Trophoblast cell (in vitro differentiated cells and primary cell): ENCODE results near the gene ARHGEF40.

Source experiments
- DNase-seq, 2 donors: peaks; one replicate each; pipeline ENCODE4 v3.0.0-alpha.2; 2016
- H2AFZ ChIP-seq: 2 replicates; pipeline ENCODE4 v1.6.1; 2013; ENCODE audit warnings: low read length, moderate library complexity, mild to moderate bottlenecking; ENCODE audit not compliant: insufficient read depth, poor library complexity
- H2AK5ac ChIP-seq: 2 replicates; pipeline ENCODE4 v1.6.1; 2013; ENCODE audit warnings: mild to moderate bottlenecking, low read length
- H2BK120ac ChIP-seq: 2 replicates; pipeline ENCODE4 v1.6.1; 2013; ENCODE audit warnings: low read length, mild to moderate bottlenecking, moderate library complexity; ENCODE audit not compliant: insufficient read depth, poor library complexity
- H2BK12ac ChIP-seq: 2 replicates; pipeline ENCODE4 v1.6.1; 2013; ENCODE audit warnings: mild to moderate bottlenecking, low read length, moderate library complexity
- H2BK5ac ChIP-seq: 2 replicates; pipeline ENCODE4 v1.6.1; 2013; ENCODE audit warnings: low read length, low read depth, moderate library complexity, mild to moderate bottlenecking; ENCODE audit not compliant: poor library complexity
- H3K14ac ChIP-seq: 2 replicates; pipeline ENCODE4 v1.6.1; 2013; ENCODE audit warnings: mild to moderate bottlenecking, low read length
- H3K18ac ChIP-seq: 2 replicates; pipeline ENCODE4 v1.6.1; 2013; ENCODE audit warnings: mild to moderate bottlenecking, low read length
- H3K23ac ChIP-seq: 2 replicates; pipeline ENCODE4 v1.6.1; 2013; ENCODE audit warnings: low read length
- H3K27ac ChIP-seq: 2 replicates; pipeline ENCODE4 v1.5.1; 2013; ENCODE audit warnings: low read depth, mild to moderate bottlenecking, inconsistent platforms, low read length, moderate library complexity
- H3K27me3 ChIP-seq: 2 replicates; pipeline ENCODE4 v1.6.1; 2013; ENCODE audit warnings: inconsistent platforms, mild to moderate bottlenecking, low read length, moderate library complexity; ENCODE audit not compliant: insufficient read depth
- H3K36me3 ChIP-seq, 2 experiments: 1 replicate in 1 of 2; 2 replicates in 1 of 2; pipeline ENCODE4 v1.6.1; 2013; ENCODE audit warnings: low read length in 2 of 2, mild to moderate bottlenecking in 2 of 2, moderate library complexity in 1 of 2; ENCODE audit not compliant: insufficient read depth in 2 of 2, control insufficient read depth in 1 of 2
- H3K4ac ChIP-seq: 2 replicates; pipeline ENCODE4 v1.6.1; 2013; ENCODE audit warnings: low read depth, mild to moderate bottlenecking, low read length, moderate library complexity
- H3K4me1 ChIP-seq, 2 experiments: 1 replicate in 1 of 2; 2 replicates in 1 of 2; pipeline ENCODE4 v1.6.1; 2013; ENCODE audit warnings: low read length in 2 of 2, mild to moderate bottlenecking in 2 of 2, moderate library complexity in 1 of 2; ENCODE audit not compliant: insufficient read depth in 2 of 2, control insufficient read depth in 1 of 2
- H3K4me2 ChIP-seq: 2 replicates; pipeline ENCODE4 v1.6.1; 2013; ENCODE audit warnings: inconsistent platforms, mild to moderate bottlenecking, low read length, moderate library complexity
- H3K4me3 ChIP-seq: 2 replicates; pipeline ENCODE4 v1.5.1; 2013; ENCODE audit warnings: mild to moderate bottlenecking, low read depth, low read length, inconsistent platforms
- H3K79me1 ChIP-seq: one replicate; pipeline ENCODE4 v1.6.1; 2013; ENCODE audit warnings: low read length
- H3K79me2 ChIP-seq: 2 replicates; pipeline ENCODE4 v1.6.1; 2013; ENCODE audit warnings: low read length, mild to moderate bottlenecking; ENCODE audit not compliant: control insufficient read depth, insufficient read depth, poor library complexity
- H3K9ac ChIP-seq: 2 replicates; pipeline ENCODE4 v1.6.1; 2013; ENCODE audit warnings: mild to moderate bottlenecking, low read length
- H3K9me3 ChIP-seq: 2 replicates; pipeline ENCODE4 v1.6.1; 2013; ENCODE audit warnings: low read depth, mild to moderate bottlenecking, control low read depth, inconsistent platforms, low read length; ENCODE audit not compliant: insufficient read depth
- H4K12ac ChIP-seq: 2 replicates; pipeline ENCODE4 v1.6.1; 2013; ENCODE audit warnings: low read depth, mild to moderate bottlenecking, low read length, moderate library complexity
- H4K8ac ChIP-seq: 2 replicates; pipeline ENCODE4 v1.6.1; 2013; ENCODE audit warnings: low read depth, mild to moderate bottlenecking, low read length, moderate library complexity
- H4K91ac ChIP-seq: one replicate; pipeline ENCODE4 v1.6.1; 2013; ENCODE audit warnings: low read depth, mild to moderate bottlenecking, low read length, moderate library complexity
- WGBS: extraction: QIAGEN DNeasy Blood & Tissue Kit; methylation state at CpG from one replicate; pipeline ENCODE4 v1.1.7; 2013; ENCODE audit warnings: missing lambda C conversion rate; ENCODE audit not compliant: insufficient read length, insufficient coverage; ENCODE audit errors: extremely low coverage; 5-methylcytosine and 5-hydroxymethylcytosine counted together

Gene ARHGEF40

GRCh38 chr14:21107283-21107800 lies 37.2 kb downstream of the ARHGEF40 start:
- Histone ChIP-seq H3K79me1 (peaks cover 11% of the 10 kb centered on the region), H3K14ac (no peak overlapping the region), H3K4me1 (peaks cover 6 to 11% of the 10 kb centered on the region in 2 experiments), H2BK5ac (no peak overlapping the region), H4K8ac (no peak overlapping the region), H3K23ac (no peak overlapping the region), H2BK12ac (no peak overlapping the region), H4K12ac (no peak overlapping the region), H3K18ac (no peak overlapping the region), H3K4ac (no peak overlapping the region), H3K9ac (no peak overlapping the region), H4K91ac (no peak overlapping the region), H2AK5ac (no peak overlapping the region), H3K9me3 (peaks cover 2% of the 10 kb centered on the region), H3K4me3 (no peak overlapping the region), H3K27me3 (no peaks in the 10 kb centered on the region), H3K79me2 (peaks cover 6% of the 10 kb centered on the region), H3K4me2 (no peak overlapping the region), H3K36me3 (no peaks in the 10 kb centered on the region), H3K27ac (no peak overlapping the region), H2AFZ (no peak overlapping the region), H2BK120ac (no peak overlapping the region)
- no peak for DNase-seq
- no CpG with 5 or more reads among the region's 5 CpGs for WGBS

GRCh38 chr14:21108791-21109190 lies 38.7 kb downstream of the ARHGEF40 start:
- Histone ChIP-seq H3K4ac (no peak overlapping the region), H3K27me3 (no peaks in the 10 kb centered on the region), H4K12ac (no peak overlapping the region), H2AFZ (no peak overlapping the region), H3K14ac (no peak overlapping the region), H2AK5ac (no peak overlapping the region), H3K36me3 (no peaks in the 10 kb centered on the region), H3K4me2 (no peak overlapping the region), H3K79me2 (peaks cover 4% of the 10 kb centered on the region), H3K79me1 (peaks cover 6% of the 10 kb centered on the region), H3K4me3 (no peak overlapping the region), H3K4me1 (peaks cover 0 to 2% of the 10 kb centered on the region in 2 experiments), H2BK12ac (no peak overlapping the region), H3K9me3 (no peaks in the 10 kb centered on the region), H2BK5ac (no peak overlapping the region), H3K9ac (no peak overlapping the region), H3K18ac (no peak overlapping the region), H3K27ac (no peak overlapping the region), H4K8ac (no peak overlapping the region), H4K91ac (no peak overlapping the region), H3K23ac (no peak overlapping the region), H2BK120ac (no peak overlapping the region)
- WGBS: no CpG with 5 or more reads among the region's 4 CpGs
- DNase-seq: no peak

DNA sequence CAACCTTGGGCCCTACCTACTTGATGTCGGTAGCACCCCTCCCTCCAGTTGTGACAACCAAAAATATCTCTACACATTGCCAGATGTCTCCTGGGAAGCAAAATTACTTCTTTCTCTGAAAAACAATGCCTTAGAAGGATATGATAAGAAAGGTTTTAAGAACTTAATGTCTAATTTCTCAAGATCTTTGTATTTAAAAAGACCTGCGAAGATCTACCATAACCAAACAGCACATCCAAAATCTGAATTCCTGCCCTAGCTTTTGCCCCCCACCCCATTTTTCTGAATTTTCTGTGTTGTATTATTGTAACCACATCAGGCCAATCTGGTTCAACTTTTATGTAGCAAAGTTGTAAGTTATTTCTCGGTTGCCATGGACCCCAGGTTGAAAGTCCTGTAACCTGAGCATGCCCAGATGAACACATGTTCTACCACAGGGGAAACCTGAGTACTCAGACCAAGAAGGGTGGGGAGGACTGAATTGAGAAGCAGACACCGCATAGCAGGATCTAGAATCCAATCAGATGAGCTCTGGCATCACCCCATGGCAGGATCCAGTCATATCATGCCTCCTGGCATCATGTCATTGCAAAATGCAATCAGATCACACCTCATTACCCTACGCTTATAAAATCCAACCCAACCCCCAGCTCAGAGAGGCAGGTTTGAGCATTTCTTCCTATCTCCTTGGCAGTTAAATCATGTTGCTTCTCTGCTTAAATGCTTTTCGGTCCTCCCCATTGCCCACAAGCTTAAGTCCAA lies 39.5 kb downstream of the ARHGEF40 start:
- no peaks in the 10 kb centered on the region for H3K79me2 ChIP-seq
- H4K12ac ChIP-seq: no peak overlapping the region
- no peaks in the 10 kb centered on the region for H3K9me3 ChIP-seq
- H4K8ac ChIP-seq: no peak overlapping the region
- H2BK5ac ChIP-seq: no peak overlapping the region
- no peak overlapping the region for H4K91ac ChIP-seq
- H3K18ac ChIP-seq: no peak overlapping the region
- no peak overlapping the region for H2AFZ ChIP-seq
- H3K4ac ChIP-seq: no peak overlapping the region
- H2BK120ac ChIP-seq: no peak overlapping the region
- no peaks in the 10 kb centered on the region for H3K36me3 ChIP-seq
- no peak overlapping the region for H3K14ac ChIP-seq
- no peak for DNase-seq
- H3K4me1 ChIP-seq: peaks cover 0 to 2% of the 10 kb centered on the region in 2 experiments
- no peak overlapping the region for H3K9ac ChIP-seq
- H3K27me3 ChIP-seq: no peaks in the 10 kb centered on the region
- no peak overlapping the region for H3K27ac ChIP-seq
- no CpG with 5 or more reads among the region's 6 CpGs for WGBS
- no peak overlapping the region for H3K4me3 ChIP-seq
- no peak overlapping the region for H2AK5ac ChIP-seq
- H3K4me2 ChIP-seq: no peak overlapping the region
- no peak overlapping the region for H2BK12ac ChIP-seq
- H3K23ac ChIP-seq: no peak overlapping the region
- H3K79me1 ChIP-seq: no peaks in the 10 kb centered on the region

DNA sequence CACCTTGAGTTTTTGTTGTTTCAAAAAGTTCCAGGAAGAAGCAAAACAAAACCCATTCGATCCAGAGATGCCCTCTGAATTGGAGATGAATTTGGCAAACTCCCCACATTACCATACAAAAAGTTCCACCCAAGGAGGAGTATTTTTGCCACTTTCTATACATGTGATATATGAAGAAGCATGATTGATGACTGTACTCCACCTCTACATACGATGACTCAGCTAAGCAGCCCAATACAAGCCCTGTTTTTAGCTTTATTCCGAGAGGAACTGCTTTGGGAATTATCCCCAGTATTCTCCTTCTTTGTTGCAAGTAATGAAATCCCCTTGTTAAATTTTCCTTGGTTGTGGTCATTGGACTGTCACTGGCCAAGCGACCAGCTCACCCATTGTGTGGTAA lies 42.2 kb downstream of the ARHGEF40 start:
- Histone ChIP-seq H2BK120ac (no peak overlapping the region), H3K23ac (no peak overlapping the region)
- WGBS: no CpG with 5 or more reads among the region's 4 CpGs

More for the DNA sequence above, 42.2 kb downstream of the ARHGEF40 start:
- Histone ChIP-seq H3K27ac (no peak overlapping the region), H3K79me1 (no peaks in the 10 kb centered on the region), H3K9me3 (no peaks in the 10 kb centered on the region), H2BK12ac (no peak overlapping the region), H3K4me2 (no peak overlapping the region), H3K36me3 (no peaks in the 10 kb centered on the region), H3K4me3 (no peak overlapping the region), H2AFZ (no peak overlapping the region), H3K79me2 (no peaks in the 10 kb centered on the region), H3K4me1 (no peaks in the 10 kb centered on the region), H2BK5ac (no peak overlapping the region), H4K91ac (no peak overlapping the region), H3K27me3 (no peaks in the 10 kb centered on the region), H4K8ac (no peak overlapping the region), H3K9ac (no peak overlapping the region), H2AK5ac (no peak overlapping the region), H3K4ac (no peak overlapping the region), H3K18ac (no peak overlapping the region), H4K12ac (no peak overlapping the region), H3K14ac (no peak overlapping the region)
- no peak for DNase-seq
